HG03460 (cell line): ENCODE results near the gene TFRC.
"Not testable (repeated sequence)": the region's sequence is repeated elsewhere in the genome, so short reads cannot be mapped to it uniquely, and the experiment has no call there.

Source experiments
- ATAC-seq: cut with Tn5 transposase; IDR thresholded peaks from one replicate; pipeline ENCODE4 v1.9.1; 2021; ENCODE audit not compliant: unreplicated experiment

The TFRC gene

DNA sequence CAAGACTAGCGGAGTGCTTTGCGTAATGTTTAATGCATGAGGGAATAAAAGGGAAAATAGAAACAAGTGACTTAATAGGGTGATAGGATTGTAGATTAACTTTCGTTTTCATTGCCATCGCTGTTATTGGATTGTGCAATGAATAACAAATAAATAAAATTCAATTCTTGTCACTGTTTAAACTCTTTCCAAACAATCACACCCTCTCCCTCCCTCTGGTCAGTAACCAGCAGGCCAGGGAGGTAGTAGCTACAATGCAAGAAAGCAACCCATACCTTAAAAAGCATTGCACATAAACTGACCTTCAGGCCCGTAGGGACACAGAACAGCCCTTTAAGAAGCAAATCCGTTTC lies 705 bp upstream of the TFRC start:
- ATAC-seq = no peak

GRCh38 chr3:196081002-196081833 lies 672 bp downstream of the TFRC start:
- ATAC-seq = peak; percentile 46

DNA sequence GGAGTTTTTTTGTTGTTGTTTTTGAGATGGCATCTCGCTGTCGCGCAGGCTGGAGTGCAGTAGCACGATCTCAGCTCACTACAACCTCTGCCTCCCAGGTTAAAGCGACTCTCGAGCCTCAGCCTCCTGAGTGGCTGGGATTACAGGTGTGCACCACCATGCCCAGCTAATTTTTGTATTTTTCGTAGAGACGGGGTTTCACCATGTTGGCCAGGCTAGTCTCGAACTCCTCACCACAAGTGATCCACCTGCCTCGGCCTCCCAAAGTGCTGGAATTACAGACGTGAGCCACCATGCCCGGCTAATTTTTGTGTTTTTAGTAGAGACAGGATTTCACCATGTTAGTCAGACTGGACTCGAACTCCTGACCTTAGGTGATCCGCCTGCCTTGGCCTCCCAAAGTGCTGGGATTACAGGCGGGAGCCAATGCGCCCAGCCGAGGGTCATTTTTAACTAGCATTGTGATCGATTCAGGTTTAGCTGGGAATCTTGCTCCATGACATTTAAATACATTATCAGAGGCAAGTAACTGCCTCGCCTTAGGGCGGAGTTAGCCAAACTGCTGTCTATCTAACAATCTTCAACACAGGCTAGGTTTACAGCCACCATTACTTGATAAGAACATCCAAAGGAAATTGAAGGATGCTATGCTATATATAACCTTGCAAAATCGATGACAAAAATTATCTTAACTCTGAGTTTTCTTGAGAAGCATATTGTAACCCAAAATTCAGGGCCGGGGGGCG lies 1.6 kb downstream of the TFRC start:
- ATAC-seq = not testable (repeated sequence)

DNA sequence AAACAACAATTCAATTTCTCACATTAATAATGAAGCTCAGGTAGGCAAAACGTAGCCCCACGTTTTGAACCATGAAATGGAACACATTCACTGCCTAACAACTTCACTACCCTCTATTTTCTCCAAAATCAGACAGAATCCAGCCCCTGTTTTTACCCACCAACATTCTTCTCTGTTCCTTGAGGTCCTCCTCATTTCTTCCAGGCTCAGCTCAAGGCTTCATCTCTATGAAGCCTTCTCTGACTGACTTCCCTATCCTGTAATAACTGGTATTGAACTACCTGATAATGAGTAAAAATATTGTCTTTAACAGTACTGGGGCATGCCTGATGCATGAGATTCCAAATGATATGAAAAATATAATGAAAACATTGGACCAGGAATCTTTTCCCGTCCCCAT lies 2.2 kb downstream of the TFRC start:
- ATAC-seq = no peak

DNA sequence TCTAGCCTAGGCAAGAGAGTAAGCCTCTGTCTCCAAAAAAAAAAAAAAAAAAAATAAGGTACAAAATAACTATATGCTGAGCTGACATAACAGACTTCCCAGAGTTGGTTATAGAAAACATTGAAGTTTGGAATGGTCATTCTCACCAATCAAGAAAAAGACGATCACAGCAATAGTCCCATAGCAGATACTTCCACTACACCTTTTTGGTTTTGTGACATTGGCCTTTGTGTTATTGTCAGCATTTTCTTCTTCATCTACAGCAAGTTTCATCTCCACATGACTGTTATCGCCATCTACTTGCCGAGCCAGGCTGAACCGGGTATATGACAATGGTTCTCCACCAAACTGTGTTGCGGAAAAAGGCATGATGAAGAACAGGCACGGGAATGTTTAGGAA lies 6.9 kb downstream of the TFRC start:
- no peak for ATAC-seq

DNA sequence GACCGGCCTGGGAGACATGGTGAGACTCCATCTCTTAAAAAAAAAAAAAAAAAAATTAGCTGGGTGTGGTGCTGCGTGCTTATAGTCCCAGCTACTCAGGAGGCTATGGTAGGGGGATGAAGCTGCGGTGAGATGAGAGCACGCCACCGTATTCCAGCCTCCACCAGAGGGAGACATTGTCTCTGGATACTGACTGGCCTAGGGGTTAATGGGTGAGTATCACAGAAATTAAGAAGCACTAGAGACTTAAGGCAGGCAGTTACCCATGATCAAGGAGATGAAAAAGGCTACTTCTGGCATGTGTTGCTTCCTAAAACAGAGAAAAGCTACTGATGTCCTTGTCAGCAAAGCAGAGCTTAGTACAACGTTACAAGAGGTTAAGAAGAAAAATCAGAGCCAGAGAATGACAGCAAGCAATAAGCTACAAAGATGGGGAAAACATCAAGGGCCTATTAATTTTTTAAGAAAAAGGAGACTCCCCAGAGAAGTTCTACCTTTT lies 8.6 kb downstream of the TFRC start:
- ATAC-seq = peak; percentile 67

DNA sequence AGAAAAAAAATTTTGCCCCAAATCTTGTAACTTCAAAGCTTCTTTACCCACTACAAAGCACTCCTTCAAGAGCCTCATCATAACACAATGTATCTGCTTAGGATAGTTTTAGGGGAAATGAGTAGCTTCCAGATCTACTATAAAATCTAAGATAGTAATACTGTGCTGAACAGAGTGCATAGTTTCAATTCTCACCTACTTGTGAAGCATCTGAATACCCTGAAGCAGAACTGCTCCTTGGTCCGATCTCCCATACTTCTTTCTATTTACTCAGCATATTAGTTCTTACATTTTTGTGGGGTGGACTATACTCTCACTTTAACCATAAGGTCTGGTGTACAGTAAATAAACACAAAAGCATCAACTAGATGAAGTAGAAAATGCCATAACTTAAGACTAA lies 9.6 kb downstream of the TFRC start:
- no peak for ATAC-seq

DNA sequence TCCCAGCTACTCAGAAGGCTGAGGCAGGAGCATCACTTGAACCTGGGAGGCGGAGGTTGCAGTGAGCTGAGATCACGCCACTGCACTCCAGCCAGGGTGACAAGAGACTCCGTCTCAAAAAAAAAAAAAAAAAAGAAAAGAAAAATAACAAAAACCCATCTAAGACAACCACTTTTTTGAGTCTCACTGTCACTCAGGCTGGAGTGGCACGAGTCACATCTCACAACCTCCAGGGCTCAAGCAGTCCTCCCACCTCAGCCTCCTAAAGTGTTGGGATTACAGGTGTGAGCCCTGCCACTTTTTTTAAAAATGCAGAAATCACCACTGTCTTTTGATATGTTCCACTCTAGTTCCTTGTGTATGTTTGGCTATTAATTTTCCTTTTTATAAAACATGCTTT lies 13.1 kb downstream of the TFRC start:
- not testable (repeated sequence) for ATAC-seq

GRCh38 chr3:196067439-196067838 lies 14.5 kb downstream of the TFRC start:
- ATAC-seq = no peak

GRCh38 chr3:196063971-196064370 lies 17.9 kb downstream of the TFRC start:
- ATAC-seq = no peak

- no peak for ATAC-seq
These were observed 18.4 kb downstream of the TFRC start for GRCh38 chr3:196063456-196063855.

DNA sequence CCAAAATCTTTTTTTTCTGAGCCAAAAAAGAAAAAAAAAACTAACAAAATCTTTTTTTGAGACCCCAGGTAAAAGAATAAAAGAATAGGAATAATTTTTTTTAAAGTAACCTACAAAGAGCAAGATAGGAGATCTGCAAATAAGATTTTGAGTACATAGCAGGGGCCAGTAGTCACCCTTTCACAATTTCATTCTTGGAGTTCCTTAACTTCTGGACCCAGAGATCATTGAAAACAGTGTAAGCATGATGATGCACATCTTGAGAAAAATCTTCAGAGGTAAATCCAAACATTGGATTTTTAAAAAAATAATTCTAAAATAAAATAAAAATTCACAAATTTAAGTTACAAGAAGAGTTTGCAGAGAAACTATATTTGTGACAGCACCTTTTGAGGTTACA lies 18.8 kb downstream of the TFRC start:
- ATAC-seq = no peak

GRCh38 chr3:196060834-196061233 lies 21.1 kb downstream of the TFRC start:
- ATAC-seq = no peak

GRCh38 chr3:196057760-196058331 lies 24.0 kb downstream of the TFRC start:
- no peak for ATAC-seq

DNA sequence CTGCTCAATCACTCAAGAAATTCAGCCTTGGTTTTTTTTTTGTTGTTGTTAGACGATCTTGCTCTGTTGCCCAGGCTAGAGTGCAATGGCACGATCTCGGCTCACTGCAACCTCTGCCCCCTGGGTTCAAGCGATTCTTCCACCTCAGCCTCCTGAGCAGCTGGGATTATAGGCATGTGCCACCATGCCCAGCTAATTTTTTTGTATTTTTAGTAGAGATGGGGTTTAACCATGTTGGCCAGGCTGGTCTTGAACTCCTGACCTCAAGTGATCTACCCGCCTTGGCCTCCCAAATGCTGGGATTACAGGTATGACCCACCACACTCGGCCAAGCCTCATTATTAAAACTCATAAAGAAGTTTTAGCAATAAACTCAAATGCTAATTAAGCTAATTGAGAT lies 25.5 kb downstream of the TFRC start:
- not testable (repeated sequence) for ATAC-seq

- ATAC-seq = no peak
These were observed 26.1 kb downstream of the TFRC start for GRCh38 chr3:196055683-196056270.

- no peak for ATAC-seq
These were observed 26.6 kb downstream of the TFRC start for GRCh38 chr3:196055240-196055639.

GRCh38 chr3:196054661-196055060 lies 27.2 kb downstream of the TFRC start:
- no peak for ATAC-seq

- no peak for ATAC-seq
These were observed 28.4 kb downstream of the TFRC start for GRCh38 chr3:196053487-196053886.

GRCh38 chr3:196051282-196052076 lies 30.4 kb downstream of the TFRC start:
- ATAC-seq = no peak

DNA sequence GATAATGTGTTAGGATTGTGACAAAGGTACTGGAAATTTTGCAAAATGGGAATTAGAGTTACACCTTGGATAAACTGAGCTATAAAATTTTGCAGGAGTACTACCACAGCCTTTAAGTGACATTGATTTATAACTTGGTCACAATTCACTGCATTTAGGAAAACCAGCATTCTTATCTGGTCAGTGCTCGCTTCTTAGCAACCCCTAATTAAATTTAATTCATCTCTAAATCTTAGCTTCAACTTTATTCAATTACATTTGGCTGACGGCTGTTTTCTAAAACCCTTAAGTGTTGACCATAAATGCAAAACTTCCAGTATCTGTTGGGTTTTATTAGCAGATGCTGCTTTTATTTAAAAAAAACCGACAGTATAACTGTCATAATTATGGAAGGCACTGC lies 31.3 kb downstream of the TFRC start:
- no peak for ATAC-seq
